ENCODE data around the gene CHEK1. TPM values are rescaled to one million over a fixed set of nuclear protein-coding genes. Genes with fewer than 3 reads are reported as not detected.

CHEK1 gene
- total RNA-seq, 1 experiment from 2014 or later, result 111 TPM

DNA sequence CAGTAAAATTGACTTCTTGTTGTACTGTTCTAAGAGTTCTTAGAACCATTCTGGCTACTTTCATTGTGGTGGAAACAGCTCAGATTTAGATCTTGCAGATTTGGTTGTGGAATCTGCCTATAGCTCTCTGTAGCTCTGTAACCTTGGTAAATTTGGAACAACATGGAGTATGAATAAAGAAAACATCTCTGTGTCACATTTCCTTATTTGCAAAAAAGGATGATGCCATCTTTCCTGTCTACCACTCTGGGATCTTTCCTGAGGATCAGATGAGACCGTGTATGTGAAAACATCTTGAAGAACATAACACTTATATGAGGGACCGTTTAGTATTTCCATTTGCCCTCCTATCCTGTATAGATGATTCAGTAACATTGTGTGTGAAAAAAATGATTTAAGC lies 46.6 kb downstream of the CHEK1 start:
- Mint-ChIP-seq H3K36me3 (peaks cover 25% of the 10 kb centered on the region), H3K27ac (no peak overlapping the region), H3K9me3 (peaks cover 9% of the 10 kb centered on the region), H3K4me3 (no peak overlapping the region), H3K4me1 (no peaks in the 10 kb centered on the region), H3K27me3 (ENCODE audit: low read depth) (no peaks in the 10 kb centered on the region)
- TF ChIP-seq NR1H2 (CRISPR knock-in tag; IDR thresholded peaks at IDR 0.05) (no peak), GRHL2 (CRISPR knock-in tag; IDR thresholded peaks at IDR 0.05; ENCODE audit: insufficient replicate concordance, severe bottlenecking) (no peak), ZNF138 (CRISPR knock-in tag; conservative IDR thresholded peaks at IDR 0.05) (no peak), KAT7 (CRISPR knock-in tag; IDR thresholded peaks at IDR 0.05; ENCODE audit: borderline replicate concordance) (no peak), TP53 (CRISPR knock-in tag; IDR thresholded peaks at IDR 0.05) (no peak), ARID4B (CRISPR knock-in tag; IDR thresholded peaks at IDR 0.05; ENCODE audit: borderline replicate concordance) (no peak), MAX (CRISPR knock-in tag; IDR thresholded peaks at IDR 0.05) (no peak), FOXJ3 (CRISPR knock-in tag; IDR thresholded peaks at IDR 0.05; ENCODE audit: borderline replicate concordance) (no peak), HMGA2 (CRISPR knock-in tag; IDR thresholded peaks at IDR 0.05) (no peak), NFYB (CRISPR knock-in tag; conservative IDR thresholded peaks at IDR 0.05; ENCODE audit: low read depth) (no peak)
- TF ChIP-seq, protein P1, sequence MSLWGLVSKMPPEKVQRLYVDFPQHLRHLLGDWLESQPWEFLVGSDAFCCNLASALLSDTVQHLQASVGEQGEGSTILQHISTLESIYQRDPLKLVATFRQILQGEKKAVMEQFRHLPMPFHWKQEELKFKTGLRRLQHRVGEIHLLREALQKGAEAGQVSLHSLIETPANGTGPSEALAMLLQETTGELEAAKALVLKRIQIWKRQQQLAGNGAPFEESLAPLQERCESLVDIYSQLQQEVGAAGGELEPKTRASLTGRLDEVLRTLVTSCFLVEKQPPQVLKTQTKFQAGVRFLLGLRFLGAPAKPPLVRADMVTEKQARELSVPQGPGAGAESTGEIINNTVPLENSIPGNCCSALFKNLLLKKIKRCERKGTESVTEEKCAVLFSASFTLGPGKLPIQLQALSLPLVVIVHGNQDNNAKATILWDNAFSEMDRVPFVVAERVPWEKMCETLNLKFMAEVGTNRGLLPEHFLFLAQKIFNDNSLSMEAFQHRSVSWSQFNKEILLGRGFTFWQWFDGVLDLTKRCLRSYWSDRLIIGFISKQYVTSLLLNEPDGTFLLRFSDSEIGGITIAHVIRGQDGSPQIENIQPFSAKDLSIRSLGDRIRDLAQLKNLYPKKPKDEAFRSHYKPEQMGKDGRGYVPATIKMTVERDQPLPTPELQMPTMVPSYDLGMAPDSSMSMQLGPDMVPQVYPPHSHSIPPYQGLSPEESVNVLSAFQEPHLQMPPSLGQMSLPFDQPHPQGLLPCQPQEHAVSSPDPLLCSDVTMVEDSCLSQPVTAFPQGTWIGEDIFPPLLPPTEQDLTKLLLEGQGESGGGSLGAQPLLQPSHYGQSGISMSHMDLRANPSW (CRISPR knock-in tag; conservative IDR thresholded peaks at IDR 0.05; ENCODE audit: low read depth), result no peak
- TF ChIP-seq, protein P2, sequence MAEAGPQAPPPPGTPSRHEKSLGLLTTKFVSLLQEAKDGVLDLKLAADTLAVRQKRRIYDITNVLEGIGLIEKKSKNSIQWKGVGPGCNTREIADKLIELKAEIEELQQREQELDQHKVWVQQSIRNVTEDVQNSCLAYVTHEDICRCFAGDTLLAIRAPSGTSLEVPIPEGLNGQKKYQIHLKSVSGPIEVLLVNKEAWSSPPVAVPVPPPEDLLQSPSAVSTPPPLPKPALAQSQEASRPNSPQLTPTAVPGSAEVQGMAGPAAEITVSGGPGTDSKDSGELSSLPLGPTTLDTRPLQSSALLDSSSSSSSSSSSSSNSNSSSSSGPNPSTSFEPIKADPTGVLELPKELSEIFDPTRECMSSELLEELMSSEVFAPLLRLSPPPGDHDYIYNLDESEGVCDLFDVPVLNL (CRISPR knock-in tag; IDR thresholded peaks at IDR 0.05; ENCODE audit: borderline replicate concordance, low read depth), result no peak
- TF ChIP-seq, protein P3, sequence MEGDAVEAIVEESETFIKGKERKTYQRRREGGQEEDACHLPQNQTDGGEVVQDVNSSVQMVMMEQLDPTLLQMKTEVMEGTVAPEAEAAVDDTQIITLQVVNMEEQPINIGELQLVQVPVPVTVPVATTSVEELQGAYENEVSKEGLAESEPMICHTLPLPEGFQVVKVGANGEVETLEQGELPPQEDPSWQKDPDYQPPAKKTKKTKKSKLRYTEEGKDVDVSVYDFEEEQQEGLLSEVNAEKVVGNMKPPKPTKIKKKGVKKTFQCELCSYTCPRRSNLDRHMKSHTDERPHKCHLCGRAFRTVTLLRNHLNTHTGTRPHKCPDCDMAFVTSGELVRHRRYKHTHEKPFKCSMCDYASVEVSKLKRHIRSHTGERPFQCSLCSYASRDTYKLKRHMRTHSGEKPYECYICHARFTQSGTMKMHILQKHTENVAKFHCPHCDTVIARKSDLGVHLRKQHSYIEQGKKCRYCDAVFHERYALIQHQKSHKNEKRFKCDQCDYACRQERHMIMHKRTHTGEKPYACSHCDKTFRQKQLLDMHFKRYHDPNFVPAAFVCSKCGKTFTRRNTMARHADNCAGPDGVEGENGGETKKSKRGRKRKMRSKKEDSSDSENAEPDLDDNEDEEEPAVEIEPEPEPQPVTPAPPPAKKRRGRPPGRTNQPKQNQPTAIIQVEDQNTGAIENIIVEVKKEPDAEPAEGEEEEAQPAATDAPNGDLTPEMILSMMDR (IDR thresholded peaks at IDR 0.05), result no peak
- TF ChIP-seq, protein P4, sequence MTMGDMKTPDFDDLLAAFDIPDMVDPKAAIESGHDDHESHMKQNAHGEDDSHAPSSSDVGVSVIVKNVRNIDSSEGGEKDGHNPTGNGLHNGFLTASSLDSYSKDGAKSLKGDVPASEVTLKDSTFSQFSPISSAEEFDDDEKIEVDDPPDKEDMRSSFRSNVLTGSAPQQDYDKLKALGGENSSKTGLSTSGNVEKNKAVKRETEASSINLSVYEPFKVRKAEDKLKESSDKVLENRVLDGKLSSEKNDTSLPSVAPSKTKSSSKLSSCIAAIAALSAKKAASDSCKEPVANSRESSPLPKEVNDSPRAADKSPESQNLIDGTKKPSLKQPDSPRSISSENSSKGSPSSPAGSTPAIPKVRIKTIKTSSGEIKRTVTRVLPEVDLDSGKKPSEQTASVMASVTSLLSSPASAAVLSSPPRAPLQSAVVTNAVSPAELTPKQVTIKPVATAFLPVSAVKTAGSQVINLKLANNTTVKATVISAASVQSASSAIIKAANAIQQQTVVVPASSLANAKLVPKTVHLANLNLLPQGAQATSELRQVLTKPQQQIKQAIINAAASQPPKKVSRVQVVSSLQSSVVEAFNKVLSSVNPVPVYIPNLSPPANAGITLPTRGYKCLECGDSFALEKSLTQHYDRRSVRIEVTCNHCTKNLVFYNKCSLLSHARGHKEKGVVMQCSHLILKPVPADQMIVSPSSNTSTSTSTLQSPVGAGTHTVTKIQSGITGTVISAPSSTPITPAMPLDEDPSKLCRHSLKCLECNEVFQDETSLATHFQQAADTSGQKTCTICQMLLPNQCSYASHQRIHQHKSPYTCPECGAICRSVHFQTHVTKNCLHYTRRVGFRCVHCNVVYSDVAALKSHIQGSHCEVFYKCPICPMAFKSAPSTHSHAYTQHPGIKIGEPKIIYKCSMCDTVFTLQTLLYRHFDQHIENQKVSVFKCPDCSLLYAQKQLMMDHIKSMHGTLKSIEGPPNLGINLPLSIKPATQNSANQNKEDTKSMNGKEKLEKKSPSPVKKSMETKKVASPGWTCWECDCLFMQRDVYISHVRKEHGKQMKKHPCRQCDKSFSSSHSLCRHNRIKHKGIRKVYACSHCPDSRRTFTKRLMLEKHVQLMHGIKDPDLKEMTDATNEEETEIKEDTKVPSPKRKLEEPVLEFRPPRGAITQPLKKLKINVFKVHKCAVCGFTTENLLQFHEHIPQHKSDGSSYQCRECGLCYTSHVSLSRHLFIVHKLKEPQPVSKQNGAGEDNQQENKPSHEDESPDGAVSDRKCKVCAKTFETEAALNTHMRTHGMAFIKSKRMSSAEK (CRISPR knock-in tag; IDR thresholded peaks at IDR 0.05; ENCODE audit: borderline replicate concordance), result no peak
- TF ChIP-seq, protein P5, sequence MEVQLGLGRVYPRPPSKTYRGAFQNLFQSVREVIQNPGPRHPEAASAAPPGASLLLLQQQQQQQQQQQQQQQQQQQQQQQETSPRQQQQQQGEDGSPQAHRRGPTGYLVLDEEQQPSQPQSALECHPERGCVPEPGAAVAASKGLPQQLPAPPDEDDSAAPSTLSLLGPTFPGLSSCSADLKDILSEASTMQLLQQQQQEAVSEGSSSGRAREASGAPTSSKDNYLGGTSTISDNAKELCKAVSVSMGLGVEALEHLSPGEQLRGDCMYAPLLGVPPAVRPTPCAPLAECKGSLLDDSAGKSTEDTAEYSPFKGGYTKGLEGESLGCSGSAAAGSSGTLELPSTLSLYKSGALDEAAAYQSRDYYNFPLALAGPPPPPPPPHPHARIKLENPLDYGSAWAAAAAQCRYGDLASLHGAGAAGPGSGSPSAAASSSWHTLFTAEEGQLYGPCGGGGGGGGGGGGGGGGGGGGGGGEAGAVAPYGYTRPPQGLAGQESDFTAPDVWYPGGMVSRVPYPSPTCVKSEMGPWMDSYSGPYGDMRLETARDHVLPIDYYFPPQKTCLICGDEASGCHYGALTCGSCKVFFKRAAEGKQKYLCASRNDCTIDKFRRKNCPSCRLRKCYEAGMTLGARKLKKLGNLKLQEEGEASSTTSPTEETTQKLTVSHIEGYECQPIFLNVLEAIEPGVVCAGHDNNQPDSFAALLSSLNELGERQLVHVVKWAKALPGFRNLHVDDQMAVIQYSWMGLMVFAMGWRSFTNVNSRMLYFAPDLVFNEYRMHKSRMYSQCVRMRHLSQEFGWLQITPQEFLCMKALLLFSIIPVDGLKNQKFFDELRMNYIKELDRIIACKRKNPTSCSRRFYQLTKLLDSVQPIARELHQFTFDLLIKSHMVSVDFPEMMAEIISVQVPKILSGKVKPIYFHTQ (CRISPR knock-in tag; IDR thresholded peaks at IDR 0.05), result no peak
- ChIA-PET CTCF (no interaction called here), POLR2A (no interaction called here)
- DNase-seq (ENCODE audit: low spot score) (no peak), ATAC-seq (no peak)

Measured in WTC11 (cell line).